ENCODE results near the gene BACH2.
"Not testable (repeated sequence)": the region's sequence is repeated elsewhere in the genome, so short reads cannot be mapped to it uniquely, and the experiment has no call there.

The BACH2 gene

DNA sequence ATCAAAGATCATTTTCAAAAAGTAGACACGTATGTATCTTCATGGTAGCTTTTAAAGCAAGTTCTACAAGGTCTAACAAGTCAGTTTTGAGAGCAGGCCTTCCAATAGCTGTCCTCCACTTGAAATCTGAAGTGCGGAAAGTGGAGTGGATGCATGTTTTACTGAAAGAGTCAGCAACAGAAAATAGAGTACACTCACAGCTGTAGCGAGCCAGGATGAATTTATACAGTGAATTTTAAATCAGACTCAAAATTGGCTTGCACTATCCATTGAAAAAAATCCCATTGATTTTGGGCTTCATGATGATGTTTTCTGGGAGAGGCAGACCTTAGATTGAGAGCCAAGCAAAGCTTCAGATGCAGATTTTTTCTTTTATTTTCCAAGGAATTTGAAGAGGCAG is 321.8 kb downstream of the BACH2 start:
- TF ChIP-seq, protein P1, sequence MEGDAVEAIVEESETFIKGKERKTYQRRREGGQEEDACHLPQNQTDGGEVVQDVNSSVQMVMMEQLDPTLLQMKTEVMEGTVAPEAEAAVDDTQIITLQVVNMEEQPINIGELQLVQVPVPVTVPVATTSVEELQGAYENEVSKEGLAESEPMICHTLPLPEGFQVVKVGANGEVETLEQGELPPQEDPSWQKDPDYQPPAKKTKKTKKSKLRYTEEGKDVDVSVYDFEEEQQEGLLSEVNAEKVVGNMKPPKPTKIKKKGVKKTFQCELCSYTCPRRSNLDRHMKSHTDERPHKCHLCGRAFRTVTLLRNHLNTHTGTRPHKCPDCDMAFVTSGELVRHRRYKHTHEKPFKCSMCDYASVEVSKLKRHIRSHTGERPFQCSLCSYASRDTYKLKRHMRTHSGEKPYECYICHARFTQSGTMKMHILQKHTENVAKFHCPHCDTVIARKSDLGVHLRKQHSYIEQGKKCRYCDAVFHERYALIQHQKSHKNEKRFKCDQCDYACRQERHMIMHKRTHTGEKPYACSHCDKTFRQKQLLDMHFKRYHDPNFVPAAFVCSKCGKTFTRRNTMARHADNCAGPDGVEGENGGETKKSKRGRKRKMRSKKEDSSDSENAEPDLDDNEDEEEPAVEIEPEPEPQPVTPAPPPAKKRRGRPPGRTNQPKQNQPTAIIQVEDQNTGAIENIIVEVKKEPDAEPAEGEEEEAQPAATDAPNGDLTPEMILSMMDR (IDR thresholded peaks at IDR 0.05; ENCODE audit: low read depth, low read length, missing control alignments) = no peak
- no peak for DNase-seq (ENCODE audit: low read depth)
- no peak overlapping the region for H3K4me3 ChIP-seq (ENCODE audit: low read depth, low read length)

DNA sequence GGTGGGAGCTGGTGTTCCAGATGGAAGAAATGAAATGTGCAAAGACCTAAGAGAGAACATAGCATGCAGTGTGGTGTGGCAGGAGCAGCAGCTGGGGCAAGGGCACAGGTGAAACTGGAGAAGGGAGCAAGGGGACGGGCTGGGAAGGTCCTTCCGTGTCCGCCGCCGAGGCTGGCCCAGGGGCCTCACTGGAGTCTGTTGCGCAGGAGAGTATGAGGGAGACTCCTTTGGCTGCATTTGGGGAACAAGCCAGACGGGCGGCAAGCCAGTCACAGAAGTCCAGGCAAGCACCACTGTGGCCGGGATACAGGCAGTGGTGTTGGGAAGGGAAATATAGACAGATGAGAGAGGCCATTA is 324.6 kb downstream of the BACH2 start:
- TF ChIP-seq, protein P1 (IDR thresholded peaks at IDR 0.05; ENCODE audit: low read depth, low read length, missing control alignments) = no peak
- DNase-seq (ENCODE audit: low read depth) = no peak
- H3K4me3 ChIP-seq (ENCODE audit: low read depth, low read length) = no peak overlapping the region

DNA sequence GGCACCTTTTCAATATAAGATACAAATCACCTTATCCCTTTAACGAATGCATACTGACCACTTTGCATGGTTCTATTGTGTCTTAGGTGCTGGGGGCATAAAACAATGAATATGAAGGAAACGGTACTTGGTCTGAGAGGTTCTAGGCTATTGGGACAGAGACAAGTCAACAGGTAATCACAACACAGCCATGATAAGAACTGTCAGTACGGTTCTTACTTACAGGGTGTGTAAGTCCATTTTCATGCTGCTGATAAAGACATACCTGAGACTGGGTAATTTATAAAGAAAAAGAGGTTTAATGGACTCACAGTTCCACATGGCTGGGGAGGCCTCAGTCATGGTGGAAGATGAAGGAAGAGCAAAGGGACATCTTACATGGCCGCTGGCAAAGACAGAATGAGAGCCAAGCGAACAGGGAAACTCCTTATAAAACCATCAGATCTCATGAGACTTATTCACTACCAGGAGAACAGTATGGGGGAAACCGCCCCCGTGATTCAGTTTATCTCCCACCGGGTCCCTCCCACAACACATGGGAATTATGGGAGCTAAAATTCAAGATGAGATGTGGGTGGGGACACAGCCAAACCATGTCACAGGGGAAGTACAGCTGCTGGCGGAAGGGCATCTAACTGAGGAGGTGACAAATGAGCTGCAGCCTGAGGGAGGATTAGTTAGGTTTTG is 325.2 kb downstream of the BACH2 start:
- not testable (repeated sequence) for H3K4me3 ChIP-seq (ENCODE audit: low read depth, low read length); DNase-seq (ENCODE audit: low read depth)

DNA sequence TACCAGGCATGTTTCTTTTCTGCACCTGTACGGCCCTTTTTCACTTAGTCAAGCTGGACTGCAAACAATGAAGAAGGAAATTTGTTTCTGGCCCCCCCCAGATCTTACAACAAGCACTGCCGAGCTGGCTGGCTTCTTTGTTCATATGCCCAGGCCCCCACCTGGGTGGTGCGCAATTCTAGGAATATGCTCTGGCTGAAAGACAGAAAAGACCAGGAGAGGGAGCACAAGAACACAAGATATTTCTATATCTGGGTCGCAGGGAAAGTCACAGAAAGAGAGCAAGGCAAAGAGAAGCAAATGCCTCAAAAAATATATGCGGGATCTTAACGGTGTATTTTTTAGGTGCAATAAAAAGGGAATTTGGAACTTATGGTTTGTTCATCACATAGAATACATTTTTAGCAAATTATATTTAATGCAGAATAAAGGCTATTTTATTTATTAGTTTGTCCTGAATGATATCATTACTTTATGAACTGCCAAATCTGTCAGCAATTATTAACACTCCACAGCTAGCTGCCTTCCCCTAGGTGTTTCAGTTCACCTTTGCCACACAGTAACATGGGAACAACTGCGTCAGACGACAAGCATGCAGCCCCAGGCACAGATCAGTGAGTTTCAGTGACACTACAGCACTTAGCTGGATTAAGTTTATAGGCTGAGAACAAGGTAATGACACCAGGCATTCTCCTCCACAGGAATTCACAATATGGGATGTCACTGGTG is 325.9 kb downstream of the BACH2 start:
- TF ChIP-seq, protein P1 (IDR thresholded peaks at IDR 0.05; ENCODE audit: low read depth, low read length, missing control alignments) = no peak
- no peak for DNase-seq (ENCODE audit: low read depth)
- H3K4me3 ChIP-seq (ENCODE audit: low read depth, low read length) = no peak overlapping the region

DNA sequence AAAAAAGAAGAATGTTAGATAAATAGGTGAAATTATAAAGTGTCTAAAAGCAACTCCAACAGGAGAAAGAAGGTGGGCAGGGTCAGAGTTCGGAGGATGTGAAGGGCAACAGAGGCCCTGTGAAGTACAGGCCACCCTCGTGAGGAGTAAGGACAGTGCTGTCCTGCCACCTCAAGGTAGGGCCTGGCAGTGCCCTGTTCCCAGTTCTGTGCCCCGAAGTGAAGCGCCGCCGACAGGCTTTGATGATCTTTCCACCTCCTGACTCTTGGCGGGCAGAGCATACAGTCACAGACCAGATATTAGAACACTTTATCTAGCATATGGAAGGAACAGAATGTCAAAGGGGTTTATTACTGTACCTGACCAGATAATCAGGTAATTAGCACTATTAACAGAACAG is 326.6 kb downstream of the BACH2 start:
- no peak overlapping the region for H3K4me3 ChIP-seq (ENCODE audit: low read depth, low read length)
- no peak for DNase-seq (ENCODE audit: low read depth)
- TF ChIP-seq, protein P1 (IDR thresholded peaks at IDR 0.05; ENCODE audit: low read depth, low read length, missing control alignments) = no peak

DNA sequence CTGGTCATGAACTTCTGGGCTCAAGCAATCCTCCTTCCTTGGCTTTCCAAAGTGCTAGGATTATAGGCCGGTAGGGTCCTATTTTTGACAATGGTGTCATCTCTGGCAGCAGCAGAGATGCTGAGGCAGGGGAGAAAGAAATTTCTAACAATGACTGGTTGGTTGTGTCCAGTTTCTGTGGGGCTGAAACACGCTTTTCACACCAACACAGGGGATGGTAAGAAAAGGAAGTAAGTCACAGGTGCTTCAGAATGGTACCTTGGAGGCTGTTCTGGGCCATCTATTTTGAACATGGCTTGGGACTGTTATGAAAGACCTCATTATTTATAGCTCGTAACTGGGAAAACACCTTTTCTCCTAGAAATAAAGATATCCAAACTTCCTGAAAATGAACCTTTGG is 329.7 kb downstream of the BACH2 start:
- TF ChIP-seq, protein P1 (IDR thresholded peaks at IDR 0.05; ENCODE audit: low read depth, low read length, missing control alignments) = no peak
- no peak for DNase-seq (ENCODE audit: low read depth)
- no peak overlapping the region for H3K4me3 ChIP-seq (ENCODE audit: low read depth, low read length)

DNA sequence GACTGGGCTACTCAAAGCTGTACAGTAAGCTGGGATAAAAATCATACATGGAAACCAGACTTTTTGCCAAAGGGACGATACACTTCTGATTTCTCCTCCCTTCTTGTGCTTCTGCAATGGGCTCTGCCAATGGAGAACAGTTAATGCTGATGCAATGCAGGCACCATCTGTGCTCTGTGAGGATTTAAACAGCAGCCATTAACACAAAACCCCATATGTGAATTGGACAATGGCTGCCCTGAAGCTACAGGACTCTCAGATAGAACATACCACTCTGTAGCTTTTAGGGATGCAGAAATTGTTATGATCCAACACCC is 330.5 kb downstream of the BACH2 start:
- TF ChIP-seq, protein P1 (IDR thresholded peaks at IDR 0.05; ENCODE audit: low read depth, low read length, missing control alignments) = no peak
- no peak for DNase-seq (ENCODE audit: low read depth)

More for the DNA sequence above, 330.5 kb downstream of the BACH2 start:
- no peak overlapping the region for H3K4me3 ChIP-seq (ENCODE audit: low read depth, low read length)
